CD1c-positive myeloid dendritic cell (primary cell): ENCODE results near the gene ZNF24.
A peak's percentile ranks its signal among the peaks of the same experiment; 100 is the strongest.

Source experiments
- DNase-seq: peaks from one replicate; pipeline ENCODE4 v3.0.0-alpha.2; 2016; ENCODE audit errors: extremely low spot score

The ZNF24 gene

DNA sequence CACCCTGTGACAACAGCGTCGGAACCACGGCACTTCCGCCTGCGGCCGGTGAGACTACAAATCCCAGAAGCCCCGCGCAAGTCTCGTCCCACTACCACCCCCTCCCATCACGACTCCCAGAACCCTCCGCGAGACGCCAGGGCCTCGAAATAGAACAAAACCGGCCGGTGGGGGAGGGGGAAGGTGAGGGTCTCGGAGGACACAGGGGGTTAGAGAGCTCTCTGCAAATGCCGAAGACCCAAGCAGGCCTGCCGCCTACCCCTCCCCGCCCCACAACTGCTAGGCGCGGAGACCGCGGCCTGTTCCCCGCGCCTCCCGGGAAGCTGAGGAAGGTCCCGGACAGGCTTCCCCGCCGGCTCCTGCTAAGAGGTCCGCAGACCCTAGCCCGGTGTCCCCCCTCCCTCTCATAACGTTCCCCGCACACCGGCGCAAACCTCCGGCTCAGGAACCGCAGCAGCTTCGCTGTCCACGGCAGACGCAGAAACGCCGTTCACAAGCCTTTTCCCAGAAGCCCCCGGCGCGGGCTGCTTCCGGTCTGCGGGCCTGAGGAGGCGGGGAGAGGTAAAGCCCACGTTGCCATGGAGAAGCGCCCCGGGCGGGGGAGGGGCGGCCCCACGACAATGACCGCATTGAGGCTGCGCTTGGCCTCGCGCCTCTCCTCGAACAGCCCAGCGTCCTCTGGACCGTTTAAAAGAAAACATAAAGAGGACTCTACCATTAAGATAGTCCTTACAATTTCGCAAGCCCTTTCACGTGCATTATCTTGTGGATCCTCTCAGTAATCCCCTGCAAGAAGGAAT, at the start of gene ZNF24:
Gene ZNF24 (minus strand): TSS at position 485 of the 800 bp plus-strand sequence. CDS start 3,770 bp downstream, outside the sequence.
- peak; percentile 98 for DNase-seq

GRCh38 chr18:35393716-35394115, 49.5 kb upstream of the ZNF24 start:
- DNase-seq: no peak

DNA sequence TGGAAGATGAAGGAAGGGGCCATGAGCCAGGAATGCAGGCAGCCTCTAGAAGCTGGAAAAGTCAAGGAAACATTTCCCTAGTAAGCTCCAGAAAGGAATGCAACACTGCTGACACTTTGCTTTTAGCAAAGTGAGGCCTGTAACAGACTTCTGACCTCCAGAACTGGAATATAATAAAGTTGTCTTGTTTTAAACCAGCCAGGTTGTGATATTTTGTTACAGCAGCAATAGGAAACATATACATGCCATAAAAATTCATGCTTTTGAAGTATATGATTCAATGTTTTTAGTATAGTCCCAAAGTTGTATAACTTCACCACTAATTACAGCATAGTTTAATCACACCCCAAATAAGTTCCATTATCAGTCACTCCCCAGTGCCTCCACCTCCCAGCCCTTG, 48.2 kb upstream of the ZNF24 start:
- no peak for DNase-seq

GRCh38 chr18:35390951-35391700, 46.9 kb upstream of the ZNF24 start:
- DNase-seq: peak; percentile 42

- DNase-seq: no peak
Measured at GRCh38 chr18:35389095-35389618, 44.9 kb upstream of the ZNF24 start.

DNA sequence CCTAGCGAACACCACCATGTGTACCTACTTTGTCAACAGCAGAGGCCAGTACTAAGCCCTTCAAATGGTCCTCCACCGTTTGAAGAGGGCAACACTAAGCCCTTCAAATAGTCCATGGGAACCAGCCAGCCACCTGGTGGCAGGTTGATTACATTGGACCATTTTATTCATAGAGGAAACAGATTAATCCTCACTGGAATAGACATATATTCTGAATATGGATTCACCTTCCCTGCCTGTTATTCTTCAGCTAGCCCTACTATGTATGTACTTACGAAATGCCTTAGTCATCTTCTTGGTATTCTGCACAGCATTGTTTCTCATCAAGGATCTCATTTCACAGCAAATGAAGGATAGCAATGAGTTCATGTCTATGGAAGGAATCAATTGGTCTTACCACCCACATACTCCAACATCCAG, 42.9 kb upstream of the ZNF24 start:
- no peak for DNase-seq

DNA sequence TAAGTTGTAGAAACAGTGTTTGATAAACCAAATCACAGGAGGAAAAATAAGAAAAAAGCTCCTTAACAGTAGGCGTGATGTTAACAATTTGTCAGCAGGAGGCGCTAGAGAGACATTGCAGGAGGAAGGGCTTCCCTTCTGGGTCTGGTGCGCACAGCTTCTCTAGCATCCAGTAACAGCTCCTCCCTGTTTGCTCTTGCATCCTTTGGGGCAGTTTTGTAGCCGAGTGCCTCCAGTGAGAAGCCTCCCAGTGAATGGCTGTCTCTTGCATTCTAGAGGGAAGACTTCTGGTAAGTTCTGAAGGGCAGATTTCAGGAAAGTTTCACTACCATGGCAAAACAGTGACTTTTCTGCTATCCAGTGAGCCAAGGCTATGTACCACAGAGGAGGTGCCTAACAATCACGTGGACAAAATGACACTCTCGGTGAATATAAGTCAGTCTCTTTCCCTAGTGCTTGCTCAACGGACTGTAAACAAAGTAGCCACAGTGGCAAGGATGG, 42.4 kb upstream of the ZNF24 start:
- DNase-seq: peak; percentile 85

DNA sequence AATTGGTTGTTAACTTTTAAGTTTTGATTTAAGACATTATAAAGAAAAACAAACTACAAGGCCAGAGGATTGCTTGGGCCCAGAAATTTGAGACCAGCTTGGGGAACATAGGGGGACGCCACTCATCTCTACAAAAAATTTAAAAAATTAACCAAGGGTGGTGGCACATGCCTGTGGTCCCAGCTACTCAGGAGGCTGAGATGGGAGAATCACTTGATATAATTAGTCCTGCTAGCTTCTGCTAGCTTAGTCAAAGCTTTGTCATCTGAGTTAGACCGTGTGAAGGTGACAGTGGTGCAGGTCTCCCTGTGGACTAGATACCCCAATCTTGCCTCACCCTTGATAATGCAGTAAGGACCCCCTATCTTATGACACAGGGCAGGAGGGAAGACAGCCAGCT, 38.9 kb upstream of the ZNF24 start:
- DNase-seq: no peak

- no peak for DNase-seq
Measured at GRCh38 chr18:35379421-35379820, 35.2 kb upstream of the ZNF24 start.

DNA sequence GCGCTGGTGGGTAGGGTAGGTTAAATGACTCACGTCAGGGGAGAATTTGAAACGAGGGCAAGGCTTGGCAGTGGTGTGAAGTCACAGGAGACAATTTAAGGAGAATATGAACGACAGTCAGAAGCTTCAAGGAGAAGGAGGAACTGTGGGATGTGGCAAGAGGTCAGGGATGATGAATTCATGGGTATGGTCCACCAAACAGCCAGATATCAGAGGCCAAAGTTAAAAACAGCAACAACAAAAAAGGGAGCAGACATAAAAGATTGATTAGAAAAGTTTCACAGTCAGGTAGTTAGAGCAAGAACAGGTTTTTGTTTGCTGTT, 34.3 kb upstream of the ZNF24 start:
- DNase-seq: peak; percentile 6

- DNase-seq: no peak
Measured at GRCh38 chr18:35377875-35378573, 33.8 kb upstream of the ZNF24 start.

GRCh38 chr18:35376742-35377695, 32.8 kb upstream of the ZNF24 start, which contains the start of gene ZNF396:
Gene ZNF396 (minus strand): TSS chr18:35377337. CDS start chr18:35374292, 3,045 bp downstream.
- DNase-seq: peak; percentile 88

GRCh38 chr18:35376393-35376741, 32.1 kb upstream of the ZNF24 start:
- DNase-seq: peak; percentile 47

DNA sequence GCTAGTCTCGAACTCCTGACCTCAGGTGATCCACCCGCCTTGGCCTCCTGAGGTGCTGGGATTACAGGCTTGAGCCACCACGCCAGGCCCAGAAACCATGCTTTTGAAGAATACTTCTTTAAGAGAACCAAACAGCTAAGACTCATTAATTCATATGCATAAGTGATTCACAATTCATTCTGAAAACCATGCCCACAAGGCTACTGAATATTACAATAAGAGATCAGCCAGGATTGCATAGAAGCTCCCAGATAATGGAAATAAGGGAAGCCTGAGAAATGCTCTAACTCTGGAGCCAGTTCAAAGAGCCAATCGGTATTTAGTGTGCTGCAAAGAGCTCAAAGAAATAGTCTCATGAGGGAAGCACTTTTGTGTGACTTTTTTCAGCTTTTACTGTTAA, 30.5 kb upstream of the ZNF24 start:
- no peak for DNase-seq

DNA sequence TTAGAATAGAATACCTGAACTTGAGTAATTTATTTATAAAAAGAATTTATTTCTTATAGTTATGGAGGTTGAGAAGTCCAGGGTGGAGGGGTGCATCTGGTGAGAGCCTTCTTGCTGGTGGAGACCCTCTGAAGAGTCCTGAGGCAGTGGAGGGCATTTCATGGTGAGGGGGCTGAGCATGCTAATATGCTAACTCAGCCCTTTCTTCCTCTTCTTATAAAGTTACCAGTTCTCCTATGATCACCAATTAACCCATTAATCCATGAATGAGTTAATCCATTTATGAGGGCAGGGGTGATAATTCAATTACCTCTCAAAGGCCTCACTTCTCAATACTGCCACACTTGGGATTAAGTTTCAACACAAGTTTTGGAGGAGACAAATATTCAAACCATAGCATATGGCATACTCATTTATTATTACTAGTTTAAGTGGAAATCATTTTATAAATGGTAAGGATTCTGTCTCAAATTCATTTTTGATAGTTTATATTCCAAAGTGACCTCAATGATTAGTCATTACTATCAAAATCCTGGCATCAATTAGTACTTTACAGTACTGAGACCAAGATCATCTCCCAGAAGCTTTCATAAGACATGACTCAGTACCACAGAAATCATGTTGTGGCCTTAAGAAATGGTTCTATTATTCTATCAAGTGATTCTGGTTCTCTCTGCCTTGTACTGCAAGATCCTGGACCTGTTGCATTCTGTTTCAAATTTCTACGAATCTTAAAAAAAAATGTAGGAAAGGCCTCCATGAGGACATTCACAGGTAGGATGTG, 27.4 kb upstream of the ZNF24 start:
- DNase-seq: no peak

GRCh38 chr18:35369126-35369525, 24.9 kb upstream of the ZNF24 start:
- DNase-seq: no peak

DNA sequence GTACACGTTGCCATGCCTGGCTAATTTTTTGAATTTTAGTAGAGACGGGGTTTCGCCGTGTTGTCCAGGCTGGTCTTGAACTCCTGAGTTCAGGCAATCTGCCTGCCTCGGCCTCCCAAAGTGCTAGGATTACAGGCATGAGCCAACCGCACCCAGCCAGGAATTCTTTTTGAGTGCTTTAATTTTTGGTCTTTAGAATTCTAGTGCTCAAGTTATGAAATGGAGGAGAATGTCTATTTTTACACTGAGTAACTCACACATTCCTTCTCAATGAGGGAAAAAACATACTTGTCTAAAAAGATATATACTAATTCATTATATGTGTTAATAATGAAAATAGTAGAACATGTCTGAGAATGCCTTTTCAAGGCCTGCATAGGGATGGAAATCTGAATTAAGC, 24.4 kb upstream of the ZNF24 start:
- DNase-seq: no peak

DNA sequence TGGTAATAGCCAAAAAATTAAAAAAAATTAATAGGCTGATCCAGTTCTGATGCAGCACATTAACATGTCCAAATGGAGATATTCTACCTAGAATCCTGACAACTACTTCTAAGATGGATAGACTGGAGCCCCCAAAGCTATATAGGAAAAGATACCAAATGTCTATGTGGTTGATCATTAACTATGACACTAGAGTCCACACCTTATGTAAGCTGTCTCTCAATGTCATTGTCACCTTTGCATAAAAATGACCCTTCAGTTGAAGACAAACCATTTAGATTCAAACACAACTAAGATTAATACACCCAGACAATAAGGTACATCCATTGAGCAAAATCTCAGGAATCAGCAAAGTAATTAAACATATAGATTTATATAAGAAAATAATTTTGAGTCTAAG, 18.3 kb upstream of the ZNF24 start:
- no peak for DNase-seq

DNA sequence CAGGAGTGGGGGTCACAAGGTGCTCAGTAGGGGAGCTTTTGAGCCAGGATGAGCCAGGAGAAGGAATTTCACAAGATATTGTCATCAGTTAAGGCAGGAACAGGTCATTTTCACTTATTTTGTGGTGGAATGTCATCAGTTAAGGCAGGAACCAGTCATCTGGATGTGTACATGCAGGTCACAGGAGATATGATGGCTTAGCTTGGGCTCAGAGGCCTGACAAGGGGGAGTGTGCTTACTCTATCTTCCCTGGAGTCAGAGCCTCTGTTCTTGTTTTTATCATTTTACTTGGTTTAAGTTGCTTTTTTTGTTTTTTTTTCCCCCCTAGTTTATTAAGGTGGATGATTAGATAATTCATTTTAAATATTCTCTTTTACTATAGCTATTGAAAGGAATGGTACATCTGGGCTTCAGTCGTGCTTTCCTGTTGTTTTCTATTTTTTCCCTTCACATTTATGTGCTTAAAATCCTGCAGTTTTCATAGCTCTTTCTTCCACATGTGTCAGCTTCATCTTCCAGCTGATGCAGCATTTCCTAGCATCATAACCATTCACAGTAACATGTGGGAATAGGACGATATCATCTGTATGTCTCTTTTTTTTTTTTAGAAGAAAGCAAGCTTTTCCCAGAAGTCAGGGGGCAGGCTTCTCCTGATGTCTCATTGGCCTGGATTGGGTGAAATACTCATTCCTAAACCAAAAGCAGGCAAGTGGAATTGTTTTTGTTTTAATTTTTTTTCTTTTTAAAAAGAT, 17.5 kb upstream of the ZNF24 start:
- no peak for DNase-seq
